GM23248 (cell line): ENCODE measurements around the gene STX4.

Source experiments
- EZH2 ChIP-seq: fragments of 200-600 bp; sonication (generic); IDR thresholded peaks from 2 replicates; pipeline ENCODE4 v1.6.1; 2018; ENCODE audit warnings: antibody characterized with exemption, mild to moderate bottlenecking; ENCODE audit not compliant: insufficient read depth, poor library complexity, severe bottlenecking
- EZH2phosphoT487 ChIP-seq: fragments of 200-600 bp; sonication (generic); IDR thresholded peaks from 2 replicates; pipeline ENCODE4 v1.6.1; 2018; ENCODE audit warnings: antibody characterized with exemption, moderate library complexity, mild to moderate bottlenecking, low read depth; ENCODE audit not compliant: insufficient read depth

DNA sequence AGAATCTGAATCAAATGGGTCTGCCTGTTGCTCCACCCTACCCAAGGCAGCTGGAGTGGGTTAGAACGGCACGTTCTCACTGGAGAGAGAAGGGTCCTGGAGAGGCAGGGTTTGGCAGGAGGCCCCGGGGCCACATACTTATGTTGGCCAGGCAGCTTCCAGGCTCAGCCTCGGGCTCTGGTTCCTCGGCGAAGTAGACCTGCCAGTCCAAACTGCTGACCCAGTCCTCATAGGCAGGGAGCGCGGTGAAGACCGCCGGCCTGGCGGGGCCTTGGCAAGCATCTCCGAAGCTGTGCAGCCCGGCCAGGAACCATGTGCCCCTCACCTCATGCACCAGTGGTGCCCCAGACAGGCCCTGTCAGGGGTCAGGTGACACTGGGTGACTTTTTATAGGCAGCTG is 50.6 kb downstream of the STX4 start:
- TF ChIP-seq EZH2 (no peak), EZH2phosphoT487 (no peak)
